HTR-8/SVneo (cell line): Measurements from ENCODE around the gene S100A8.
"Not testable (repeated sequence)": the region's sequence is repeated elsewhere in the genome, so short reads cannot be mapped to it uniquely, and the experiment has no call there.

Experiments
- DNase-seq: peaks from one replicate; pipeline ENCODE4 v3.0.0; 2011; ENCODE audit warnings: low spot score, mixed read lengths; ENCODE audit not compliant: insufficient read length
- FAIRE-seq: peaks from 2 replicates; lab custom pipeline; 2011; peaks lifted over from hg19 to GRCh38; lab: Jason Lieb, UNC

Gene S100A8

GRCh38 chr1:153349363-153350320 is 41.2 kb downstream of the S100A8 start:
- DNase-seq (no peak), FAIRE-seq (no peak)

- DNase-seq = no peak
- FAIRE-seq = no peak
These were observed 42.1 kb downstream of the S100A8 start, which contains the start of gene PGLYRP4 for GRCh38 chr1:153348511-153349362. PGLYRP4 (minus strand) TSS chr1:153348841; CDS start chr1:153347932, 909 bp downstream.

DNA sequence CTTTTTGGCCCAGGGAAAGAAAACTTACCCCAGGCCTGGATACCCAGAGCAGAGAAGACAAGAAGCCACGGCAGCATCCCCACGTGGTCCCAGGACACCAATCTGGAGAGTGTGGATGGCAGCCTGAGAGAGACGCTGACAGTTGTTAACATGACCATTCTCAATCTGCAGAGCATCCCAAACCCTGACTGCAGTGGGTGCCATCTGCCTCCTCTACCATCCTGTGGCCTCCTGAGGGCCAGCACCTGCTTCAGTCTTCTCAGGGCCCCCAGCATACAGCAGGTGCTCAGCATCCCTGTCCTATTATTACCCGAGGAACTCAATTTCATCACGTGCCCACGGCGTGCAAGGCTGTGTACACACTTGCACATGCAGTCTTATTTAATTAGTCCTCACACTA is 43.0 kb downstream of the S100A8 start:
- no peak for DNase-seq
- no peak for FAIRE-seq

- not testable (repeated sequence) for DNase-seq, FAIRE-seq
These were observed 43.8 kb downstream of the S100A8 start for GRCh38 chr1:153347049-153347448.

DNA sequence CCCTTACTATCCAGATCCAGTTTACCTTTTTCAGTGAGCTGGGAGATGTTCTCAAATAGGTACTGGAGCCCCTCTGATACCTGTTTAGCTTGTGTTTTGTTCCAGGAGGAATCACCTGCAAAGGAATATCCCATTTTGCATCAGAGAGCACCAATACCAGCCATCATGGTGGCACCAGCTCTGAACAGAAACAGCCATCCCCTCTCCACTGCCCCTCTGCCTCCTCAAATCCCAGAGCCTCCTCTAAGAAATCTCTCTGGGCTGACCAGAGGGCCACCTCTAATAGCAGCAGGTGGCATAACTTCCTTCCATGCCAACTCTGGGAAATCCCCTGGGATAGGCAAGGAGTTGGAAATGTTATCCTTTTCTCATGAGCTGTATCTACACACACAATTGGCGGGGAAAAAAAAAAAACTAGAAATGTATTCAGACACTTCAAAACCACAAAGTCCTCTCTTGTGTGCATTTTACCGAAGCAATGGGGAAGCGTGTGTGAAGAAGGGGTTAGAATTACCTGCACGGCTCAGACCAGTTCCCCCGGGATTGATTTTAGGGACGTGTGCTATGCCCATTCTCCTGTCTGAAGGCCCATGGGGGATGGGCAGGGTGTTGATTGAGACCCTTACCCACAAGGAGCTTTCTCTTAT is 44.7 kb downstream of the S100A8 start:
- FAIRE-seq (no peak), DNase-seq (no peak)

GRCh38 chr1:153345187-153346076 is 45.4 kb downstream of the S100A8 start:
- DNase-seq (no peak), FAIRE-seq (no peak)

GRCh38 chr1:153344718-153345025 is 46.2 kb downstream of the S100A8 start:
- FAIRE-seq (no peak), DNase-seq (no peak)

- DNase-seq (no peak), FAIRE-seq (no peak)
These were observed 46.8 kb downstream of the S100A8 start for GRCh38 chr1:153343811-153344717.

GRCh38 chr1:153343040-153343681 is 47.7 kb downstream of the S100A8 start:
- DNase-seq (no peak), FAIRE-seq (no peak)

DNA sequence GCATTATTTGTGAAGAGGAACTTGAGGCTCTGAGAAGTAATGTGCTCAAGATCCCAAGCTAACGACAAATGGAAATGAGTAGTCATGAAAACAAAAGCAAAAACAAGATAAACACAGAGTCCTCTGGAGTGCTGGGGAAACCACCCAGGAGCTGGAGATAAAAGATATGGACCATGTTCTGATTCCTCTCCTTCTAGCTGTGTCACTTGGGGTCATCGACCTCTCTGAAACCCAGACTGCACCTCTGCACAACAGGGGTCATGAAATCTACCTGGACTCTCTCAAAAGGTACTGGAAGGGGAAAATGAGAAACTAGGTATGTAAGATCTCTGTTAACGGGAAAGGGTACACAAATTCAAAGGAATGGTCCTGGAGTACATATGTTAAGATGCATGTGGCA is 48.7 kb downstream of the S100A8 start:
- no peak for DNase-seq

DNA sequence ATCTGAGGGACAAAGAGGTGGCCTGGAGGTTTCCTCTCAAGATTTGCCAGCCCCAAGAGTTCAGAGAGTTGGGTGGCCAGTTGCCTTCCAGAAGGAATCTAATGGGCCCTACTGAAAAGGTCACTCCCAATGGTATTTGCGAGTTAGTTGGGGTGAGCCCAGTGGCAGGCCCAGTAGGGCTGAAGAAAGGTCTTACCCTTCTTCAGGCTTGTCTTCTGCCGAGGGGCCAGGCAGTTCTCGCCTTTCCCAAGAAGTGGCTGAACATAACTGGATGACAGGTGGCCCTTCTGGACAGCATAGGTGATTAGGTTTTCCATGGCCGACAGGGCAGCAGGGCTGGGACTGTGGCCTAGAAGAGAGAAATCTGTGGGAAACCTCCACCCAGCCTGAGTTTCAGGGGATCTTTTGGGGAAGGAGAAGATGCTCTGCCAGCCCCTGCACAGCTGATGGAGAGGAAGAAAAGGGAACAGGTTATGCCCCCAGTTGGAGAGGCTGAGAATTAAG is 49.4 kb downstream of the S100A8 start:
- DNase-seq = no peak
- FAIRE-seq = no peak

More for the DNA sequence above, 48.7 kb downstream of the S100A8 start:
- FAIRE-seq = no peak

- FAIRE-seq = no peak
- DNase-seq = no peak
These were observed 50.5 kb downstream of the S100A8 start for GRCh38 chr1:153340356-153340755.
